NCI-H146 treated with DMSO at 0.1 percent for 48 hours (cell line): ENCODE data around the gene ZDHHC5.

Experiments used
- DNase-seq: peaks from one replicate; lab custom pipeline; 2025; ENCODE audit not compliant: unreplicated experiment; lab: John Stamatoyannopoulos, UW

ZDHHC5 gene

DNA sequence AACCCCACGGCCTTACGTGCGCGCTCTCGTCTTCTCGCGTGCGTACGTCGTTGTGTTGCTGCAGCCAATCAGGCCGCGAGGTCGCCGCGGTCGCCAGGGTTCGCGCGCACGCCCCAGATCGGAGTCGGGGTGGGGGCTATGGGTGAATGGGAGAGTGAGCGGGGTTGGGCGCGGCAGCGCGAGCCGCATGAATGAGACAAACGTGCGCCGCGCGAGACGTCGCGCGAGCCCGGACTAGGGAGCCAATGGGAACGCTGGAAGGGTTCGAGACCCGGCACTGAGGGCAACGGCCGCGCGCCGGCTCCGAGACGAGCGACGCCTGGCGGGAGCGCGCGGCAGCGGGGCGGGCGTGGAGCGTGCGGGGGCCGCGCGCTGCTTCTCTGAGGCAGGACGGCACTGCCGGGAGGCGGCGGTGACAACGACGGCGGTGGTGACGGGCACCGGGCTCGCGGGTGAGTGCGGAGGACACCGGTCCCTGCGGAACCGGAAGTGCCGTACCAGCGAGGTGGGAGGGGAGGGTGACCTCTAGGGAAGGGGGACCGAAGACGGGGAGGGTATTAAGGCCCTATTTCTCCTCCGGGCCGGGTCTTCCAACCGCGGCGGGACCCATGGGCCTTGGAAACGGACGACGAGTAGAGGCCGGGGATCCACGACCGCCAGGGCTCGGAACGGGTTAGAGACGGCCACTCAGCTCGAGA, at the start of gene ZDHHC5:
Gene ZDHHC5 (plus strand): TSS at position 379 of the 698 bp plus-strand sequence. CDS start 4,977 bp downstream, outside the sequence.
- DNase-seq: peak; percentile 99

DNA sequence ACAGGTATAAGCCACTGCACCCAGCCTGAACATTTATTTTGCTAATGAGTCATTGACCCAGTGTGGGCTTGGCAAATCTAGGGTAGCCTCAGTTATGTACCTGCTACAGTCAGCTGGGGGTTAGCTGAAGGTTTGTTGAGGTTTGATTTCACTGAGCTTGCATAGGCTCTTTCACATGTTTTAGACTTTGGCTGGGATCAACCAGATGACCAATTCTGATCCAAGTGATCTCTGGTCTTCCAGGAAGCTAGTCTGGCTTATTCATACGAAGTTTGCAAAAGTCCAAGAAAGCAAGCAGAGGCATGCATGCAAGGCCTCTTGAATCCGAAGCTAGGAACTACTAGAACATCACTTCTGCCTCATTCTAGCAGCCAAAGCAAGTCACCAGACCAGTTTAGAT, 49.5 kb upstream of the ZDHHC5 start:
- DNase-seq: no peak

DNA sequence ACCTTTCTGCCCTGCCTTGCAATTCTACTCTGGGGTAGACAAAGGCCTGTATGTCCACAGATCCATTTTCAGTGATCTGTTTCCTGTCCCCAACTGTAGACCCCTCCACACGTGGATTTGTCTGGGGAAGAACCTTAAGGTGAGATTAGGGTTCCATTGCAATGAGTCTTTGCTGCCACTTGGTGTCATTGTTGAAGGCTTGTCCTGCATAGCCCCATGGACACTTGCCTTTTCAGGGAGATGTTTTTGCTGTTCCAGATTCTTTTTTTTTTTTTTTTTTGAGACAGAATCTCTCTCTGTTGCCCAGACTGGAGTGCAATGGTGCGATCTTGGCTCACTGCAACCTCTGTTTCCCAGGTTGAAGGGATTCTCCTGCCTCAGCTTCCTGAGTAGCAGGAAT, 48.6 kb upstream of the ZDHHC5 start:
- no peak for DNase-seq

DNA sequence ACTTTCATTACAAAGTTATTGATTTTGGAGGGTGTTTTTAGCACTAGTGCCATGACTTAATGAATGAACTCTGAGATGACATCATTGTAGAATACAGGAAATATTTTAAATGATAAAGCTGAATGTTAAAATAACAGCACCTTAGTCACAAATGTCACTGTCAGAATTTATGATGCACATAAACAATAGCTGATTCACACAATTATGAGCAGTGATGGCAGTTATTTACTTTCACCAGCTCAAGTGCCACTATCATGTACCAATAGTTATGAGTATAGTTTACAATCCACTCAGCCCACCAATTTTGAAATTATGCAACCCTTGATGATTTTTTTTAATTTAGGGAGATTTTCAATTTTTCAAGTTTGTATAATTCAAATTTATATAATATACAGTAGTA, 47.4 kb upstream of the ZDHHC5 start:
- DNase-seq: no peak

DNA sequence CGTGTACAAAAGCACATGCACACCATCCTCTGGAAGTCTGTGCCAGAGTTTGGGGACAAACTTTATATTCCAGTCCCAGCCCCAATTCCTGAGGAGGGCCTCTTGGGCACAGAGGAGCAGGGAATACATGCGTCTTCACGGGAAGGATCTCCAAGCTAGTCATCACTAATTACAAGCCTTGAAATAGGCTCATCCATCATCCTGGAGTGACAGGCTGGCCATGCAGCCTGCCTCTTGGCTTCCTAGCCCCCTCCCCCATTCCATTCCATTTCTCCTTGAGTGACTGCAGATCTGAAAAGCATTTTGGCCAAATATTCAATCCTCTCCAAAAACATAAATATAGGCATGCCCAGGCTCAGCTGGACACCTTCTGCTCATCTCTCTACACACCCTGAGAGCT, 45.7 kb upstream of the ZDHHC5 start:
- no peak for DNase-seq

GRCh38 chr11:57624864-57625263, 43.0 kb upstream of the ZDHHC5 start:
- DNase-seq: no peak

GRCh38 chr11:57626895-57627294, 41.0 kb upstream of the ZDHHC5 start:
- DNase-seq: no peak

DNA sequence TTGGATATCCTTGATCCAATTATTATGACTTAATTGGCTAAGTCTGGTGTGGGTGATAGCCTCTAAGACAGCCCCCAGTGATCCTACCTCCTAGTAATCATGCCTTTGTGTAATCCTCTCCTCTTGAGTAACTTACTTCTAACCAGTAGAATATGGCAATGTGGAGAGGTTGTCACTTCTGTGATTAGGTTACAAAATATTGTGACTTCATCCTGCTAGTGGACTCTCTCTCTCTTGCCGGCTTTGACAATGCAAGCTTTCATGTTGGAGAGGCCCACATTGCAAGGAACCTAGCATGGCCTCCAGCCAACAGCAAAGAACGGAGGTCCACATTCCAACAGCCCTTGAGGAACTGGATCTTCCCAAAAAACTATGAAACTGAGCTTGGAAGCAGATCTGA, 37.7 kb upstream of the ZDHHC5 start:
- no peak for DNase-seq

- no peak for DNase-seq
These were observed 35.8 kb upstream of the ZDHHC5 start for GRCh38 chr11:57632116-57632515.

DNA sequence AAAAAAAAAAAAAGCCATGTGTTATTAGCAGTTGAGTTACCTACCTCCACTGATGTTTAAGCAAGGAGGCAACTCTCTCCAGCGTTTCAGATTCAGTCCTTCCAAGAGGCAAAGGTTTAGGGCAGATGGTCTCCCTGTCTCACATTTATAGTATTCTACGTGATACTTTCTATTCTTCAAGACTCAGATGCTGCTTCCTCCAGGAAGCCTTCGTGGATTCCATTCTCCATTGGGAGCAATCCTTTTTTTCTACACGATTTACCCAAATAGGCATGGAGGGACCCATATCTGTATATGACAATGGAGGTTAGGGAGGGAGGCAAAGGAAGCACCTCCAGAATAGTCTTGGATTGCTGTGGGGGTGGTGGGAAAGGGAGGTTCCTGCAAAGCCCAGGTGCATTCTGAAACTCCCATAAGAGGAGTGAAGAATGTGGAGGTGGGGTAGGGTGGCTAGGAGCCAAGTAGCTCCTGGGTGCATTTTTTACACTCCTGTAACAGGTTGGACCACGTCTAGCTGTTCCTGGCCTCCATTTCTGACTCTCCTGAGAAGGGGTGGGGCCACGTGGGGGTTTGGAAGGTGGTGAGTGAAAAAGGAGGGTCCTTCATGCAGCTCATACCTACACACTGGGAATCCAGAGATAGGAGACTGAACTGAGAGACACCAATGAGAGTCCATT, 34.4 kb upstream of the ZDHHC5 start:
- DNase-seq: no peak

- no peak for DNase-seq
These were observed 33.6 kb upstream of the ZDHHC5 start for GRCh38 chr11:57634311-57634710.

DNA sequence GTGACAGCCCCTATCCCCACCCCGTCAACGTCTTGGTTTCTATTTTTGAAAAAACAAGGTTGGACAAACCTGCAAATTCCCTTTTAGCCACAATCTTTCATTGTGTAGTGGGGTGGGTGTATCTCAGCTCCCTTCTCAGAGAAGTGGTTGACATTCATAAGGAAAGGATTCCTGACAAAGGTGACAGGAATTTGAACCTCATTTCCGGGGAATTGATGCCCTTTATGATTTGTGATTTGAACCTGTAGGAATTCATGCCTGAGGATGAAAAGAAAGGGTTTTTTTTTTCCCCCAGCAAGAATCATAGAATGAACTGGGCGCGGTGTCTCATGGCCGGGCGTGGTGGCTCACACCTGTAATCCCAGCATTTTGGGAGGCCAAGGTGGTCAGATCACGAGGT, 32.7 kb upstream of the ZDHHC5 start:
- no peak for DNase-seq

- DNase-seq: no peak
These were observed 30.3 kb upstream of the ZDHHC5 start for GRCh38 chr11:57637626-57638004.

- peak; percentile 76 for DNase-seq
These were observed 29.7 kb upstream of the ZDHHC5 start for GRCh38 chr11:57638005-57638781.

DNA sequence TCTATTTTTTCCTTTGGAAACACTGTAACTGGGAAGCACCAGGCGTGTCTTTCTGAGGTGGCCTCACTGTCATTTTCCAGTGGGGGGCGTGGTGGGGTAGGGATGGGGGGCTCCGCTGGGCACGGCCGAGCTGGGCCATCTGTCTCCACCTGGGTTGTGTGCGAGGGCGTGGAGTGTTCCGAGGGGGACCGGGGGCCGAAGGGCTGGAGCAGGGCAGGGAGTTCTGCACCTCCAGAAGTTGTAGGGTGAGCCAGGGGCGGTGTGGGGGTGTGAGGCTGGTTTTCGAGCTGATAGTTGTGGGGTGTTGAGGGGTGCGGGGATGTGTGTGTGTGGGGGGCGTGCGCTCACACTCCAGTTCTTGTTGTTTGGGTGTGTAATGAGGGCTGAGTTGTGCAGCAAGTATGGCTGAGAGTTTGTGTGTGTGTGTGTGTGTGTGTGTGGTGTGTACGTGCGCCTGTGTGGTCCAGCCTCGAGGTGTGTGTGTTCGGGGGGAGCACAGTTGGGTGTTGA, 29.0 kb upstream of the ZDHHC5 start:
- no peak for DNase-seq

GRCh38 chr11:57639321-57640067, 28.4 kb upstream of the ZDHHC5 start:
- no peak for DNase-seq

GRCh38 chr11:57640068-57640800, 27.7 kb upstream of the ZDHHC5 start:
- no peak for DNase-seq

DNA sequence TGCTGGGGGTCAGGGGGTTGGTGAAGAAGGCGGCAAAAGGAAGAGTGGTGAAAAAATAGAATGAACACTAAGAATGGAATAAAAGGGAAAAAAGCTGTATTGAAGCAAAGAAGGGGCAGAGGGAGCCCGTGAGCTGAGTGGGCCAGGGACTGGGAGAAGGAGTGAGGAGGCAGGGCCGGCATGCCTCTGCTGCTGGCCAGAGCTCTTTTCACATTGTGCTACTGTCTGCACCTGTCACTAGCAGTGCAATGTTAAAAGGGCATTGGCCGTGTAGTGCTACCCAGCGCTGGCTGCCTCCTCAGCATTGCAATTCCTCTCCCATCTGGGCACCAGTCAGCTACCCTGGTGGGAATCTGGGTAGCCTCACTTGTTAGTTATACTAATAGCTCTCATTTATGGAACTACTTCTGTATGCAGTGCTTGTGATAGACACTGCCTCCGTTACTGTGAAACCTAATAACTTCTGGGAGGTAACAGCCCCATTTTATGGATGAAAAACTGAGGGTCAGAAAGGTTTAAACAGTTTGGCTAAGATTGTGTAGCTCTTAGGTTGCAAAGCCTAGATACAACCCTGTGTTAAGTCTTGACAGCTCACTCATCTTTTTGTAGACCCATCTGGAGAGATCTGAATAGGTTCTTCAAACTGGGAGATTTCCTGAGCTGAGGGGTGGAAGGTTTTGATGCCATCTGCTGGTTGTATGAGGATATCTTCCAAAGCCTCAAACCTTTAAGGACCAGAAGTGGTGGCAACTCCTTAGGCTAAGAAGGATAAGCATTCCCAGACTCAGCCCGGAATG, 26.7 kb upstream of the ZDHHC5 start:
- DNase-seq: no peak

DNA sequence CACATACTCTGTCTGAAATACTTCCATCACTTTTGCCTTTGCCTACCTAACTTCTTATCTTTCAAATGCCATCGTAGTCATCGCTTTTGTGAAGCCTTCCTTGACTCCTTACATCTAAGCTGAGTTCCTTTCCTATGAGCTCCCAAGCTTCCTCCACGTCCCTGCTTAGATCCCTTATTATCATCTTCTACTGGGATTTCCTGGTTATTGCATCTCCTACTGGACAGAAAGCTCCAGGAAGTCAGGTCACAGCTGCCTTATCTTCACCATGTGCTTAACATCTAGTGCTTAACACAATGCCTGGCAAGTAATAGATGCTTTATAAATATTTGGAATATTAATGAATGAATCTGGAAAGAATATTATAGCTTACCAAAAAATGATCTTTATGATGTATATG, 24.1 kb upstream of the ZDHHC5 start:
- DNase-seq: no peak
